HPDE6-E6E7 (cell line): Measurements from ENCODE around the gene CHSY1.

Experiments used
- DNase-seq: peaks from one replicate; pipeline ENCODE4 v3.0.0; 2011; ENCODE audit warnings: missing footprints; ENCODE audit errors: extremely low spot score

CHSY1 gene

GRCh38 chr15:101188637-101189408 lies 63.0 kb downstream of the CHSY1 start:
- peak; percentile 46 for DNase-seq

- DNase-seq, result no peak
Observed at GRCh38 chr15:101187820-101188636, 63.8 kb downstream of the CHSY1 start.

GRCh38 chr15:101185770-101186169 lies 66.1 kb downstream of the CHSY1 start:
- no peak for DNase-seq

- no peak for DNase-seq
Observed at GRCh38 chr15:101185336-101185735, 66.5 kb downstream of the CHSY1 start.

GRCh38 chr15:101184830-101185229 lies 67.0 kb downstream of the CHSY1 start:
- DNase-seq, result no peak

- DNase-seq, result no peak
Observed at GRCh38 chr15:101183931-101184305, 67.9 kb downstream of the CHSY1 start.

GRCh38 chr15:101183226-101183930 lies 68.5 kb downstream of the CHSY1 start:
- no peak for DNase-seq

GRCh38 chr15:101182215-101182614 lies 69.6 kb downstream of the CHSY1 start:
- DNase-seq, result no peak

- DNase-seq, result no peak
Observed at GRCh38 chr15:101181349-101181748, 70.5 kb downstream of the CHSY1 start.

GRCh38 chr15:101180620-101181307 lies 71.1 kb downstream of the CHSY1 start:
- DNase-seq, result no peak

GRCh38 chr15:101179341-101180153 lies 72.3 kb downstream of the CHSY1 start:
- DNase-seq, result no peak

GRCh38 chr15:101178931-101179330 lies 72.9 kb downstream of the CHSY1 start:
- DNase-seq, result no peak

GRCh38 chr15:101178479-101178878 lies 73.4 kb downstream of the CHSY1 start:
- DNase-seq, result no peak

- DNase-seq, result no peak
Observed at GRCh38 chr15:101177866-101178265, 74.0 kb downstream of the CHSY1 start.

- DNase-seq, result no peak
Observed at GRCh38 chr15:101176625-101177024, 75.2 kb downstream of the CHSY1 start.

GRCh38 chr15:101175401-101175800 lies 76.4 kb downstream of the CHSY1 start:
- DNase-seq, result no peak

- no peak for DNase-seq
Observed at GRCh38 chr15:101174152-101174920, 77.5 kb downstream of the CHSY1 start.

- DNase-seq, result no peak
Observed at GRCh38 chr15:101173233-101174119, 78.4 kb downstream of the CHSY1 start.

GRCh38 chr15:101172501-101173071 lies 79.3 kb downstream of the CHSY1 start:
- no peak for DNase-seq
